ENCODE results near the gene SLC23A2. TPM values are rescaled to one million over a fixed set of nuclear protein-coding genes. Genes with fewer than 3 reads are reported as not detected.

The SLC23A2 gene
- total RNA-seq, 4 donors from 2014 or later = 3.6 to 15.1 (median 11.1) TPM

DNA sequence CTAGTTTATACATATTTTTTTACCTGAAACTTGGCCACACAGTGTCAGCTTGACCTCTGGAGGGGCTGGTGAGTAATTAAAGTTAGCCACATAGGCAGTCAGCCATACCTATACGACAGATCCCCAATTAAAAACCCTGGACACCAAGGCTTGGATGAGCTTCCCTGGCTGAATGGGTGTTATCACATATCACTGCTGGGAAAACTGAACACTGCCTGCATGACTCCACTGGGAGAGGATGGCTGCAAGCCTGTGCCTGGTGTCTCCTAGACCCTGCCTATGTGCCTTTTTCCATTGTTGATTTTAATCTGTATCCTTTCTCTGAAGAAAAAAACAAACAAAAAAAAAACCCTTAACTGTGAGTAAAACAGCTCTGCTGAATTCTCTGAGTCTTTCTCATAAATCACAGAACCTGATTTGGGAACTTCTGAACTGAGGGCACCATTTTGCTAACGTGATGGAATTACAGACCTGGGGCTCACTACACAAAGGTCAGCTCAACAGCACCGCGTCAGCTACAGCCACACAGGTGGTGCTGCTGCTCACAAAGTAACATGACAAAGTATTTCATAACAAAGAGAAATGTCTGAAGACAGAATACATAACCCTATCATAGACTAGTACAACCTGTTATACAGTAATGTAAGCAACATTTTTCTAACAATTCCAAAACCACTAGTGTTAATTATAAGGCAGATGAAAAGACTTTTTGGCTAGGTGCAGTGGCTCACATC, 97.0 kb downstream of the SLC23A2 start:
- DNase-seq = no peak
- no peaks in the 10 kb centered on the region for H3K27me3 ChIP-seq
- peaks cover 0 to 18% (median 0%) of the 10 kb centered on the region in 3 donors for H3K36me3 ChIP-seq
- TF ChIP-seq POLR2A (IDR thresholded peaks at IDR 0.05) = no peak
- TF ChIP-seq, protein P1, sequence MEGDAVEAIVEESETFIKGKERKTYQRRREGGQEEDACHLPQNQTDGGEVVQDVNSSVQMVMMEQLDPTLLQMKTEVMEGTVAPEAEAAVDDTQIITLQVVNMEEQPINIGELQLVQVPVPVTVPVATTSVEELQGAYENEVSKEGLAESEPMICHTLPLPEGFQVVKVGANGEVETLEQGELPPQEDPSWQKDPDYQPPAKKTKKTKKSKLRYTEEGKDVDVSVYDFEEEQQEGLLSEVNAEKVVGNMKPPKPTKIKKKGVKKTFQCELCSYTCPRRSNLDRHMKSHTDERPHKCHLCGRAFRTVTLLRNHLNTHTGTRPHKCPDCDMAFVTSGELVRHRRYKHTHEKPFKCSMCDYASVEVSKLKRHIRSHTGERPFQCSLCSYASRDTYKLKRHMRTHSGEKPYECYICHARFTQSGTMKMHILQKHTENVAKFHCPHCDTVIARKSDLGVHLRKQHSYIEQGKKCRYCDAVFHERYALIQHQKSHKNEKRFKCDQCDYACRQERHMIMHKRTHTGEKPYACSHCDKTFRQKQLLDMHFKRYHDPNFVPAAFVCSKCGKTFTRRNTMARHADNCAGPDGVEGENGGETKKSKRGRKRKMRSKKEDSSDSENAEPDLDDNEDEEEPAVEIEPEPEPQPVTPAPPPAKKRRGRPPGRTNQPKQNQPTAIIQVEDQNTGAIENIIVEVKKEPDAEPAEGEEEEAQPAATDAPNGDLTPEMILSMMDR (IDR thresholded peaks at IDR 0.05) = no peak
- no peaks in the 10 kb centered on the region for H3K9me3 ChIP-seq
- H3K27ac ChIP-seq = peak overlapping the region in 3 of 4 donors; percentile 47 to 57 (median 55)
- 52 to 68% methylated on average over 4 of the region's 4 CpGs for WGBS, 2 donors
- no peak overlapping the region for H3K4me3 ChIP-seq
- intact Hi-C loops (cut with DNase I) = no loop called here
- peaks cover 0 to 42% (median 5%) of the 10 kb centered on the region in 3 donors for H3K4me1 ChIP-seq

DNA sequence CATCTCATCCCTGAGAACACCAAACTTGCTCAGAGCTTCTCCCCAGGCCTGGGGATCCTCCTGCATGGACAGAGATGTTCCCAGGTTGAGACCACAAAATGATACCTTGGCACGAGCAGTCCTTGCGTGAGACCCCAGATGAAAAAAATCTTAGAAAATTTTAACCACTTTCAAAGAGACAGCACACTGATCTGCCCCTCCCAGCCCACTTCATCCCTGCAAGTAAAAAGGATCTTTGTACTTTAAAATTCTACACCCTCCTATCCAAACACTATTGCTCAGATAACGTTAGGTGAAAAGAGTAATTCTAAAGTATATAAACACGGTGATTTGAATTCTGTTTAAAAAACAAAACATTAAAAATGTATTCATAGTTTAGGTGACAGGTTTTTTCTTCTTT, 98.5 kb downstream of the SLC23A2 start:
- Histone ChIP-seq H3K9me3 (no peaks in the 10 kb centered on the region), H3K36me3 (peaks cover 0 to 24% (median 0%) of the 10 kb centered on the region in 3 donors), H3K27ac (no peak overlapping the region), H3K27me3 (no peaks in the 10 kb centered on the region), H3K4me3 (no peak overlapping the region), H3K4me1 (peaks cover 14 to 57% (median 15%) of the 10 kb centered on the region in 3 donors)
- WGBS, 2 donors = 90 to 97% methylated on average over 4 of the region's 4 CpGs
- intact Hi-C loops (cut with DNase I) = no loop called here
- TF ChIP-seq, protein P1 (IDR thresholded peaks at IDR 0.05) = no peak
- TF ChIP-seq POLR2A (IDR thresholded peaks at IDR 0.05) = no peak
- DNase-seq = no peak

DNA sequence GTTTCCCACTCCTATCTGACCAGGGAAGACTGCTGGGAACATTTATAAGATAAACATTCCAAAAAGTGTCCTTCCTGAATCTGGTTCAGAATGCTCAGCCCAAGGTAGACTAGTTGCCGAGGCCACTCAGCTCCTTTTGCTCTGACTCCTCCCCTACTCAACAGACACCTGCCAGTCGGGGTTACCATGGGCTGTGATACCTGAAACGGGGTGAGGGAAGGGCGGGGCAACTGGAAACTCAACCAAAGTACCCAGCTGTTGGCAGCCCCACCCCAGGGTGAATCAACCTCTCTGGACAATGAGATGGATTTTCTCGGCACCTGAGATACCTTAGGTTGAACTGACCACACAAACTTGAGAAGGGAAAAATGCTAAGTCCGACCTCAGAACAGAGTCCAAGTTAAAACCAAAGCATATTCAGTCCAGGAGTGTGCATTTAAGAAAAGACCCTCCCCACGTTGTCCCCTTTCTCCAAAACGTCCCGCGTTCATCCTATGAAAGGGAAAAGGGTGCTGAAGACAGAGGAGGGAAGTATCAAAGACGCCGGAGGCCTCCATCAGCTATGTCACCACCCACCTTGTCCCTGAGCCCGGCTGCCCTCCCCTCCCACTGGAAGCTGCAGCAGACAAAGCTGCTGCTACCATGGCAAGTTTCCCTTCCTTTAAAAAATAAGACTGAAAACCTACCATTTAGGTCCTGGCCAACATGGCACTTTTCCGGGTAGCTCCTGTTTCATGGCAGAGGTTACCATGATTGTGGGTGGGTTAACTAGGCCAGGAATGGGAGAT, 100.1 kb downstream of the SLC23A2 start:
- Histone ChIP-seq H3K4me3 (no peak overlapping the region), H3K27me3 (no peaks in the 10 kb centered on the region), H3K9me3 (no peaks in the 10 kb centered on the region), H3K36me3 (peaks cover 0 to 24% (median 0%) of the 10 kb centered on the region in 3 donors), H3K27ac (peak overlapping the region in 2 of 4 donors; percentile 16 to 70), H3K4me1 (peaks cover 14 to 69% (median 16%) of the 10 kb centered on the region in 3 donors)
- DNase-seq = no peak
- intact Hi-C loops (cut with DNase I) = no loop called here
- TF ChIP-seq, protein P1 (IDR thresholded peaks at IDR 0.05) = no peak
- no peak for TF ChIP-seq POLR2A (IDR thresholded peaks at IDR 0.05)
- 85 to 97% methylated on average over 9 to 14 of the region's 14 CpGs for WGBS, 2 donors

DNA sequence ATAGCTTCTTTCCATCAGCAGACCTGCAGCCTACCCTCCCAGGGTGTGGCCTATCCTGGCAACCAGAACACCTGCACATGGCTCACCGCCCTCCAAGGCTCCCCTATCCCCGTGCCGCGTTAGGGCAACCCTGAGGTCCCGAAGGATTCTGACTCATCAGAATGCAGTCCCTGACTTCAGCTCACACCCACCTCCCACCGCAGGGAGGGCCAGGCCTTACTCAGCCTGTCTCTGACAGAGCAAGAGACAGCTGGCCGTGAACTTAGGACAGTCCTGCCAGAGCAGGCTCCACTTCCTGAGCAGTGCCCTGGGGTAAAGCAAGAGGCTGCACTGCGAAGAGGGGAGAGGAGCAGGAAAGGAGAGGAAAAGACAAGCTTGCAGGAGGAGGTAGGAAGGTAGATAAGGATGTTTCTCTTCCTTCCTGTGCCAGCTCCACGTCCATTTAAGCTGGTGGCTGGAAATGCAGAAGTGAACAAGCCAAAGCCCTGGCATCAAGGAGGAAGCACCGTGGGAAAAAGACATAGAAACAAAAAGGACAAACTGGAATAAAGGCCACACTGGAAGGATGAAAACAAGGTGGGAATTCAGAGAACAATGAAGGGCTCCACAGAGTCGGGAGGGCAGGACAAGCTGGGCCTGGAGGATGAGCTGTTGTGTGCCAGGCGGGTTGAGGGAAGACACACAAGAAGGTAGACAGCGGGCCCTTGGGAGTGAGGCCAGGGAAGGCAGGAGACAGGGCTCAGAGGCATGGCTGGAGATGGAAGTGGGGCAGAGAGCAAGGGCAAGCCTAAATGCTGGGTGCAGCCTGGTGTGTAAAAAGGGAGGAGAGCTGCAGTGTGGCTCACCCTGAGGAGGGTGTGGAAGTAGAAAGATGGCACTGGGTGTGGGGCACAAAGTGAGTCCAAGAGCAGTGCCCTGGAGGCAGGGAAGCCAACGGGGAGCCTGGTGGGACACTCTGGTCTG, 102.7 kb downstream of the SLC23A2 start:
- Histone ChIP-seq H3K4me3 (no peak overlapping the region), H3K4me1 (peaks cover 14 to 49% (median 16%) of the 10 kb centered on the region in 3 donors), H3K9me3 (no peaks in the 10 kb centered on the region), H3K27me3 (no peaks in the 10 kb centered on the region), H3K27ac (peak overlapping the region in 3 of 4 donors; percentile 63 to 70 (median 69)), H3K36me3 (peaks cover 0 to 30% (median 0%) of the 10 kb centered on the region in 3 donors)
- WGBS, 2 donors = 26 to 36% methylated on average over 8 to 9 of the region's 14 CpGs
- intact Hi-C loops (cut with DNase I) = no loop called here
- DNase-seq = no peak
- TF ChIP-seq POLR2A (IDR thresholded peaks at IDR 0.05) = no peak
- TF ChIP-seq, protein P1 (IDR thresholded peaks at IDR 0.05) = no peak
